ENCODE results near the gene NRL.
"Not testable (repeated sequence)": the region's sequence is repeated elsewhere in the genome, so short reads cannot be mapped to it uniquely, and the experiment has no call there.

Gene NRL

DNA sequence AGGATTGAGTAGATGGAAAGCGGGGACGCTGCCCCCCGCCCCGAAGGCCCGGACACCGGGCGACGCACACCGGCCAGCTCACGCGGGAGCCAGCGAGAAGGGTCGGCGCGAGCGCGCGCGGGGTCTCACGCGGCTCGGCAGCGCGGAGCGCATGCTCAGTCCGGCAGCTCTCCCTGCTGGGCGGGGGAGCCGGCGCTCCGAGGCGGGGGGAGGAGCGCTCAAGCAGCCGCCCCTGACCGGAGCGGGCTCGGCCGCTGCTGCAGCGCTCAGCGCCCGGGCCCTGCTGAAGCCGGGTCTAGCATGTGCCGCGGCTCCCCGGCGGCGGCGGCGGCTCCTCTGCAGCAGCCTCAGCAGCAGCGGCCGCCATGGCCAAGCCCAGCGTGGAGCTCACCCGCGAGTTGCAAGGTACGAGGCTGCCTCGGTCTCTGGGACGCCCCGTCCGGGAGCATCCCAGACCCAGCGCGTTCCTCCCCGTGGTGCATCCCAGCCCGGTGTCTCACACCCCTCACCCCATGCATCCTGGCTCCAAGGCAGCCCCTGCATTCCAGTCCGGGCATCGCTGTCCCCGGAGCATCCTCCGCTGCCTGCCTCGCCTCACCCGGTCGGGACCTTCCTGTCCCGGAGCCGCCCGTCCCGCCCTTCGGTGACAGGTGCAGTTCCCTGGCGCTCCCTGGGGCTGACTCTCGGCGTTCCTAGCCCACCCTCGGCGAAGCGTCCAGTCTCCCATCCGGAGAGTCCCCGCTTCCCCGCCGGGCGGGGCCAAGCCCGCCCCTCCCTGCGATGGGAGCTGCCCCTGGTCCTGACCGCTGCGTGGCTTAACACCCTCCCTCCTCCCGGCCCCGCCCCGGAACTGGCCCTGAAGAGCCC is 62.7 kb downstream of the NRL start, which contains the start of gene CARMIL3:
TSS of gene CARMIL3 (plus strand) at position 221 of the 867 bp plus-strand sequence. CDS start at position 366, 145 bp downstream.
- peak; percentile 91 for DNase-seq (ENCODE audit: low spot score)

DNA sequence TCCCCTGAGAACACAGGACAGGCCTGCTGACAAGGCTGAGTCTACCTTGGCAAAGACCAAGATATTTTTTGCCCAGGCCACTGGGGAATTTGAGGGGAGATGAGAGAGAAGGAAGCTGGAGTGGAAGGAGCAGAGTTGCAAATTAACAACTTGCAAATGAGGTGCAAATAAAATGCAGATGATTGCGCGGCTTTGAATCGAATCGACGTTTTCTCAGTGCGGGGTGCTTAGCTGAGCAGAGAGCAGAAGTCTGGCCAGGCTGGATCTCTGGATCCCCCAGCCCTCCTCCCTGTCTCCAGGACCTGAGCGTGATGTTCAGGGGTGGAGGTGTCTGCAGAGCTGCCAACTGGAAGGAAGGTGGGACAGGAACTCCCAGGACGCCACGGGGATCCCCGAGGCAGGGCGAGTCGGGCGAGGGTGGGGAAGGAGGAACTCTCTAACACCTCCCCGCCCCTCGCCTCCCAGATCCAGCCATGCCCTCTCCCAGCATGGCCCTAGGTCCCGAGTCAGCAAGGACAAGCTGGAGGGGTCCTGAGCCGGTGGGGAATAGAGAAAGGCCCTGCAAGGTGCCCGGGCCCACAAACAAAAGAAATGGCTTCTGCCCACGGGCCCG is 63.5 kb downstream of the NRL start:
- no peak for DNase-seq (ENCODE audit: low spot score)

DNA sequence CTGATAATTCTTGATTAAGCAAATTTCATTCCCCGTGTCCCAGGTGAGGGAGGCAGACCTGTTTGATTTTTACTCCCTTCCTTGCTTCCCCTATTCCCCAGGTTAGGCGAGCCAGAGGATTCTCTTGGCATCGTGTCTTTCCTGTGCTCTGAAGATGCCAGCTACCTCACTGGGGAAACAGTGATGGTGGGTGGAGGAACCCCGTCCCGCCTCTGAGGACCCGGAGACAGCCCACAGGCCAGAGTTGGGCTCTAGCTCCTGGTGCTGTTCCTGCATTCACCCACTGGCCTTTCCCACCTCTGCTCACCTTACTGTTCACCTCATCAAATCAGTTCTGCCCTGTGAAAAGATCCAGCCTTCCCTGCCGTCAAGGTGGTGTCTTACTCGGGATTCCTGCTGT is 64.0 kb downstream of the NRL start:
- DNase-seq (ENCODE audit: low spot score): not testable (repeated sequence)

DNA sequence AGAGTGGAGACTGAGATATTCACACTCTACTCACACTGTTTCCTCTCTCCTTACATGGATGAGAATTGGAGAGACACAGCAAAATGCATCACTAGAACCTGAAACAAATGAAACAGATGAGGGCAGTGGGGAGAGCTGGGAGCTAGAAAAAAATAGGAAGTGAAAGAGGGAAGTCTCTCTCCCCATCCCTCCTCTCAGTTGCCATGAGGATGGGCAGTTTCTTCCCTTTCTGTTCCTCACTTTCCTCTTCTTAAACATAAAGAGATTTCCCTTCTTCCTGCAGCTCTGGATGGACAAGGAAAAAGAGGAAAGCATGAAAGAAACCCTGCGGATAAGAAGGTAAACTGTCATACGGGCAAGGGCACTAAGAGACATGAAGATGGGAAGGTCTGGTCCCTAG is 65.7 kb downstream of the NRL start:
- DNase-seq (ENCODE audit: low spot score): not testable (repeated sequence)

DNA sequence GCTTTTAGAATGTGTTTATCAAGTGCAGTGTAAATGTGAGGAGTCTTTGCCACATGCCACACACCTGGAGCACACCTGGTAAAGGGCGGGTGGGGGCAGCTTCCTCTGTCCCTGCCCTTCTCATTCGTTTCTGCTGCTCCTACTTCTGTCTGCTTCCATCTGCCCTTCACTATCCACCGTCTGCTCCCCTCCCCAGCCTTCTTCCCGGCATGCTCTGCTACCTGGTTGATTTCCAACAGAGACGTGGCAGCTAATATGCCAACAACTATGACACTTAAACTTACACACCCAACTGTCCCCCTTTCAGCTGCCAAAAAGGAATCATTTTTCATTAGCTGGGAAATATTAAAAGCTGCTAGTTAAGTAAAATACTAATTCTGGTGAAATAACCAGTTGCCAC is 72.0 kb downstream of the NRL start:
- DNase-seq (ENCODE audit: low spot score): no peak

DNA sequence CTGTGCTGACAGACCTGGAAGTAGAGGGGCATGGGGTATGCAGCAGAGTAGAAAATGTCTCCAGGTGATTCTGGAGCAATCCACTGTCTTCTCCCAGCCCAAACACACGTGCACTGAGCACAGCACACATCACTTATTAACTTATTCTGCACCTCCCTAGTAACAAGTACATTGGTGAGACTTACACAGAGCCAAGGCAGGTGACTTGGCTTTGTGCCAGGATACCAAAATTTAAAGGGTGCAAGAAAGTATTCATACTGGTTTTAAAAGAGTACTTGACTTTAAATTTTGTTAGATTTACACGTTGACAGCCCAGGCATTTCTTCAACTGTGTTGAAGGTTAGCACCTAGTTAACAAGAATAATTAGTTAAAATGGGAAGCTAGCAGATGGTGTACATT is 74.1 kb downstream of the NRL start:
- no peak for DNase-seq (ENCODE audit: low spot score)

DNA sequence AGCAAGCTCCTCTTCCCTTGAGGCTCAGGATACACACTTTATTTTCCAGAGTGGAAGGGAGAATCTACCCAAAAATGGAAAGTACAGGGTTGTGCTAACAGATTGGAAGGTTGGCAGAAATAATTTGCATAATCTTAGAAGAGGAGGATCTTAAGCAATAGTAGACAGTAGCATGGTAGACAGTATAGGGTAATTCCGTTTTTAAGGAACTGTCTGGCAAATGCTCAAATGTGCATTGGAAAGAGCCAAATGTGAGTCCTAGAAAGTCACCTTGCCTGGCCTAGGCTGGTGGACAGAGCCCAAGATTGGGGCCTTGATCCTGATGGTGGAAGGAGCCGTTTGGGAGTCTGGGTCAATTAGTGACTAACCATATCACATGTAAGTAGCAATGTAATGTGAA is 76.1 kb downstream of the NRL start:
- no peak for DNase-seq (ENCODE audit: low spot score)

DNA sequence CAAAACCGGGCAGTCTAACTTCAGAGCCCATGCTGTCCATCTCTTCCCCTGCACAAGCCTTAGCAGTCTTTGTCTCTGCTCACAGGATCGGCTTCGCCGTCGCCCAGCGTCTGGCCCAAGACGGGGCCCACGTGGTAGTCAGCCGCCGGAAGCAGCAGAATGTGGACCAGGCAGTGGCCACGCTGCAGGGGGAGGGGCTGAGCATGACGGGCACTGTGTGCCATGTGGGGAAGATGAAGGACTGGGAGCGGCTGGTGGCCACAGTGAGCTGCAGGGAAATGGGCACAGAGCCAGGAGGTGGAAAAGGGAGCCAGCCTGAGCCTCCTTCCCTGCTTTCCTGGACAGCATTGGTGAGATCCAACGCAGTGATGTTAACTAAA is 77.1 kb downstream of the NRL start:
- DNase-seq (ENCODE audit: low spot score): no peak

DNA sequence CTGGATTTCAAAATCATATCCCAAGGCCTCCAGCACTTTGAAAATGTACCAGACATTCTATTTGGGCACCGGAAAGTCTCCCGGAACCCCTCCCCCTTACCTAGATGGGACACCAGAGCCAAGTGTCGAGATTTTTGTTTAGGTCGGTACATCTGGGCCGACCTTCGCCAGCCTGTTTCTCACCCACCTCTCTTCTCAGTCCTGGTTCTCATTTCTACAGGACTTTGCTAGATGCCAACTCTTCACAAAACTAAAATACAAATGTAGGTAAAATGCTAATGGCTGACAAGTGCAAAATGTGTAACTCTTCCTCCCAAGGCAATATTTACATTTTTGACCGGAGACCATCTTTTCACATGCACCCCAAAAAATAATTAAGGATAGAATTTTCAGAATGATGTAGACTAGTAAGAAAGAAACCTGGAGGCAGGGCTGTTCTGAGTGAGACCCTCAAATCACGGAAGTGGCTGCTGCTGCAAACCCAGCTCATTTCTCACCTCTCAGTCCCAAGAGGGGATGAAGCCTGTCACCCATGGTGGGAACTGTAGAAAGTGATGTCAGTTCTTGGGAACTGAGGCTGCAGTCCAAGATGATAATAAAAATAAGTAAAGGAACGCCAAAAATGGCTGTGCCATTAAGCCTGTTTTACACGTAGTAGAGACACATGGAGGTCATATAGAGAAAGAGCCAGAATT is 77.6 kb downstream of the NRL start:
- DNase-seq (ENCODE audit: low spot score): not testable (repeated sequence)

DNA sequence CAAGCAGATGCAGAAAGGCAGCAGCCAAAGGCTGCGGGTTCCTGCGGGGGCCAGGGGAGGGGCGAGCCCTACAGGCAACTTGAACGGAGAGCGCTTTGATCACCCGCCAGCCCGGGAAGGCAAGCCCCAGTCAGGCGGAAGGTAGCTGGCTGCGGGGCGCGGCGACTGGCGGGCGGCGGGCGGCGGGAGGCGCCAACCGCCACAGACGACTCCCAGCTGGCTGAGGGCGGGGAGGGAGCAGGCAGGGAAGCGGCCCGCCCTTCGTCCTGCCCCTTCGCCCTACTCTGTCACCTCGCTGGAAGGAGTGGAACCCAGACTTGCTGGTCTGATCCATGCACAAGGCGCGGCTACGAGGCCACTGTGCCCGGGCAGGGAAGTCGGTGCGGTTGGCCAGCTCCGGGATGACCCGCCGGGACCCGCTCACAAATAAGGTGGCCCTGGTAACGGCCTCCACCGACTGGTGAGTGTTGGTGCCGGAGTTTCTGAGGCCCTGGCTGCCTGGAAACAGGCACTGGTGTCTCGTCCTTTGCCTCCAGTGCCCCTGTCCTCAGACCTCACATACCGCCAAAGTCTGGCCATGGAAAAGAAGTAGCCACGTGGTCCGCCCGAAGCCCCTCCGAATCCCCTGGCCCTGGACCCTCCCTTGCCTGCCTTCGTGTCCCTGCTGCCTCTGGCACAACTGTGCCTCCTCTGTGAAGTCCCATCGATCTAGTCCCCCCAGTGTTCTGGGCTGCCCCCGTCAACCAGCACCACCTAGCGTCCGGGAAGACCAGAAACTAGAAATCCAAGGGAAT is 78.4 kb downstream of the NRL start:
- DNase-seq (ENCODE audit: low spot score): peak; percentile 77

DNA sequence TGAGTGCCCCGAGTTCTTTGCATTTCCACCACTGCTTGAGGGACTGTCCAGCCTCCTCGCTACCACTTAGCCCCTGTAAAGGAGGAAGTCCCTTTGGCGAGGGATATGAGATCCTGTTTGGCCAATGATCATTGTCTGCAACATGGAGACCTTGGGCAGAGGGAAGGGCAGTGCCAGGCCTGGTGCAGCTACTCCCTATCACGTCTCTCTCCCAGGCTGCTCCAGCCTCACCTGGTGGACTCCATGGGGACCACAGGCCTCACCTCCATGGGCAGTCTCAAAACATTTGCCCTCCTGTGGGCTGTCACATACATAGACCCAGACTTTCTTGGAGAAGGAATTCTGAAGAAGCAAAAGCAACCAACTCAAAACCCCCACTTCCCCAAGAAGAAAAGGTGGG is 79.0 kb downstream of the NRL start:
- DNase-seq (ENCODE audit: low spot score): not testable (repeated sequence)

DNA sequence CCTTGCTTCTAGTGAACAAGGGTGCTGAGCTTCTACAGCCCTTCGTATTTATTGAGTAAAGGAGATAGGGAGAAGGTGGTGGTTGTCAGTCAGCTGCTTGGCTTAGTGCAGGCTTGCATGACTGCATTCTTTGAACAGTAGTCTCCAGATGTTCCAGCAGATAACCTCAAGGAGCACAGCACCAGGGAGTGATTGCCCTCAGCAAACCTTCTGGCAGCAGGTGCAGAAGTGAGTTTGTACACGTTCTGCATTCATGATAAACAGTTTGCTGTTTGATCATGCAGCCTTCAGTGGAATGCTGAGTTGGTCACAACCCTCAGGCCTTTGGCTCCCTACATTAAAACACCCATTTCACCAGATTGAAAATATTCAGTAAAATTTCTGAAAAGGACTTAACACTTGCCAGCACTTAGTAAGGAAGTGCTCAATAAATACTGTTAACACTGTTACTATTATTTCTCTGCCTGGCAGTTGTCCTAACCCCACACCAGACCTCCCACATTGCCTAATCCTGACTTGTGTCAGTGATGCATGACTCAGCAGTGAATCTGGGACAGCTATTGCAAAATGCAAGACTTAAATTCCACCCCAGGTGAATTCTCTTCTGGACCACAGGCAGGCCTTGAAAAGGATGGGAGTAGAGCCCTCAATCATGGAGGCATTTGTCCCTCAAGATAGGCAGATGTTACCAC is 81.9 kb downstream of the NRL start:
- peak; percentile 67 for DNase-seq (ENCODE audit: low spot score)

DNA sequence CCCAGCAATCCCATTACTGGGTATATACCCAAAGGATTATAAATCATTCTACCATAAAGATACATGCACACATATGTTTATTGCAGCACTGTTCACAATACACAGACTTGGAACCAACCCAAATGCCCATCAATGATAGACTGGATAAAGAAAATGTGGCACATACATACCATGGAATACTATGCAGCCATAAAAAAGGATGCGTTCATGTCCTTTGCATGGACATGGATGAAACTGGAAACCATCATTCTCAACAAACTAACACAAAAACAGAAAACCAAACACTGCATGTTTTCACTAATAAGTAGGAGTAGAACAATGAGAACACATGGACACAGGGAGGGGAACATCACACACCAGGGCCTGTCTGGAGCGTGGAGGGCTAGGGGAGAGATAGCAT is 83.4 kb downstream of the NRL start:
- DNase-seq (ENCODE audit: low spot score): not testable (repeated sequence)

DNA sequence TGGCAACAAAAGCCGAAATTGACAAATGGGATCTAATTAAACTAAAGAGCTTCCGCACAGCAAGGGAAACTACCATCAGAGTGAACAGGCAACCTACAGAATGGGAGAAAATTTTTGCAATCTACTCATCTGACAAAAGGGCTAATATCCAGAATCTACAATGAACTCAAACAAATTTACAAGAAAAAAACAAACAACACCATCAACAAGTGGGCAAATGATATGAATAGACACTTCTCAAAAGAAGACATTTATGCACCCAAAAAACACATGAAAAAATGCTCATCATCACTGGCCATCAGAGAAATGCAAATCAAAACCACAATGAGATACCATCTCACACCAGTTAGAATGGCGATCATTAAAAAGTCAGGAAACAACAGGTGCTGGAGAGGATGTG is 85.1 kb downstream of the NRL start:
- not testable (repeated sequence) for DNase-seq (ENCODE audit: low spot score)

All from AG20443 (cell line).